Gastrocnemius medialis (tissue), 4 donors: ENCODE measurements around the gene ST6GALNAC4. TPM values are rescaled to one million over a fixed set of nuclear protein-coding genes. Genes with fewer than 3 reads are reported as not detected.

Source experiments
- ATAC-seq, 2 donors: fragments of 150-250 bp; one replicate each; pipeline ENCODE4 v1.9.1; 2016
- DNase-seq, 2 donors: peaks; one replicate each; pipeline ENCODE4 v3.0.0-alpha.2; 2019
- H3K27ac ChIP-seq, 4 donors: fragments of 200-600 bp; sonication (generic); 1 replicate in 1 of 4; 2 replicates in 3 of 4; pipeline ENCODE4 v1.5.1; 2016 to 2018; ENCODE audit warnings: mild to moderate bottlenecking in 2 of 4, moderate library complexity in 1 of 4
- H3K27me3 ChIP-seq, 3 donors: fragments of 200-600 bp; sonication (generic) in 2 of 3; 1 replicate in 1 of 3; 2 replicates in 2 of 3; pipeline versions ENCODE4 v1.5.1 to v1.6.0; 2016 to 2019; ENCODE audit warnings: mild to moderate bottlenecking in 1 of 3, moderate library complexity in 1 of 3
- H3K36me3 ChIP-seq, 2 donors: fragments of 200-600 bp; sonication (generic) in 1 of 2; one replicate each; pipeline ENCODE4 v1.5.1; 2017 to 2018
- H3K4me1 ChIP-seq, 2 donors: fragments of 200-600 bp; sonication (generic) in 1 of 2; one replicate each; pipeline ENCODE4 v1.5.1; 2016 to 2017; ENCODE audit warnings: mild to moderate bottlenecking in 2 of 2
- H3K4me3 ChIP-seq, 4 donors: fragments of 200-600 bp; sonication (generic) in 3 of 4; 1 replicate in 1 of 4; 2 replicates in 3 of 4; pipeline ENCODE4 v1.5.1; 2016 to 2019; ENCODE audit warnings: mild to moderate bottlenecking in 2 of 4
- H3K9me3 ChIP-seq, 3 donors: fragments of 200-600 bp; sonication (generic) in 2 of 3; 1 replicate in 1 of 3; 2 replicates in 2 of 3; pipeline ENCODE4 v1.5.1; 2016 to 2019
- POLR2A ChIP-seq, 2 donors: fragments of 450-650 bp; IDR thresholded peaks; one replicate each; pipeline ENCODE4 v1.6.1; 2017; ENCODE audit warnings: antibody characterized with exemption in 2 of 2, mild to moderate bottlenecking in 2 of 2, moderate library complexity in 2 of 2
- in situ Hi-C, 4 donors: fragments of 200-750 bp; cut with MboI; loops; one replicate each; pipeline versions ENCODE4 v1.15.0 to v1.8.0; 2017; ENCODE audit warnings: low sequenced_read_pairs in 4 of 4
- intact Hi-C: fragments of 100-400 bp; cut with DNase I; formaldehyde crosslinking; loops from one replicate; pipeline ENCODE4 v1.15.1; 2023; ENCODE audit warnings: low total_unique reads
- total RNA-seq, 4 donors: library from RNA; depleted of rRNA; stranded (reverse); fragments of >200 nt; gene quantifications; one replicate each; pipeline versions ENCODE4 v1.1.0 to v1.2.3, GENCODE V29; 2016
- TF ChIP-seq, protein P1 (sequence below), 5 experiments: fragments of 450-650 bp in 3 of 5; fragments of 200-600 bp in 2 of 5; sonication (generic) in 2 of 5; IDR thresholded peaks in 4 of 5; conservative IDR thresholded peaks in 1 of 5; 1 replicate in 4 of 5; 2 replicates in 1 of 5; pipeline ENCODE4 v1.5.1; 2016 to 2019; ENCODE audit warnings: antibody characterized with exemption in 5 of 5, mild to moderate bottlenecking in 3 of 5, moderate library complexity in 3 of 5

ST6GALNAC4 gene
- total RNA-seq, 4 donors from 2014 or later, result 11.2 to 48.4 (median 23.6) TPM

- H3K4me1 ChIP-seq, result peaks cover 28 to 29% of the 10 kb centered on the region in 2 donors
- peak; percentile 46 to 56 for ATAC-seq
- in situ Hi-C loops, result loop anchor here in 1 of 4 donors (25.0 kb wide), 1 partner anchor 682 kb away; no protein-coding TSS in a partner anchor
Measured at GRCh38 chr9:127919253-127919815, 2.5 kb upstream of the ST6GALNAC4 start.

DNA sequence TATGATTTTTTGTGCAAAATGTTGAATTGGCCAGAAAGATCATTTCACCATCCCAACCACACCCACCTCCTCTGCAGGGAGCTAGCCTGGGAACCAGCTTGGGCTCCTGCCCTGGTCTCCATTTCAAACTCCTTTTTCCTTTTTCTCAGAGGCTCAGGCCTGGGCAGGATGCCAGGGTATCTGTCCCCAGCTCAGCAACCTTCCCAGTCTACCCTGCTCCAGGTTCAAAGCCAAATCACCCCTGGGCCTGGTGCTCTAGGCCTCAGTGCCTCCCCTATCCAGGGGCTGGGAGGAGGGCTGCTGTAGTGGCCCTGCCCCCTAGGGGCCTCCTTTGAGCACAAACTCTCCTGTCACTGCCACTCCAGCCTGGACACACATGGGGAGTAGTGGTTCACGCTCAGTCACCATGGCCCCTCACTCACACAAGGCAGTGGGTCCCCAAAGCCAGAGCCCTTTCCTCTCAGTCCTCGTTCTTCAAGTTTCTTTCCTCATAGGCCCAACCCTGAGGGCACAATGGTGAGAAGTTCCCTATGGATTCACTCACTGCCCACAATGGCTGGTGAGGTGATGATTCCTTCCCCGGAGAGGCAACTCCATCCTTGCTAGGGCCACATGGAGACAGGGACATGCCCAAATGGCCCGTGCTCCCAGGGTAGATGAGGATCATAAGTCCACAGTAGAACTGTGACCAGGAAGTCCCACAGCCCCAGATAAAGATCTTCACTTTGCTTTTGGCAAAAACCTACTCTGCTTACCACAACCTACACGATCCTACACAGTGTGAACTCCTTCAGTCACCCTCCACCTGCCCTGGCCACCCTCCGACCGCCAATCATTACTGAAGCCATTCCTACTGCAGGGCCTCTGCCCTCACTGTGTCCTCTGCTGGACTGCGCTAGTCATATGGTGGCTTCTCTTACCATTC is 1.6 kb upstream of the ST6GALNAC4 start:
- Histone ChIP-seq H3K27me3 (no peaks in the 10 kb centered on the region), H3K4me1 (peaks cover 28 to 29% of the 10 kb centered on the region in 2 donors), H3K36me3 (peaks cover 0 to 5% of the 10 kb centered on the region in 2 donors), H3K9me3 (no peaks in the 10 kb centered on the region), H3K27ac (peak overlapping the region; percentile 12 to 82 (median 46)), H3K4me3 (no peak overlapping the region)
- in situ Hi-C loops (loop anchor here in 1 of 4 donors (25.0 kb wide), 1 partner anchor 681 kb away; no protein-coding TSS in a partner anchor), intact Hi-C loops (loop anchor here (1.0 to 10.0 kb wide), 3 partner anchors 131 to 694 kb away; partner anchors contain the start of gene CDK9)
- ATAC-seq, result no peak
- peak in 1 of 2 donors; percentile 50 for DNase-seq
- TF ChIP-seq, protein P1, sequence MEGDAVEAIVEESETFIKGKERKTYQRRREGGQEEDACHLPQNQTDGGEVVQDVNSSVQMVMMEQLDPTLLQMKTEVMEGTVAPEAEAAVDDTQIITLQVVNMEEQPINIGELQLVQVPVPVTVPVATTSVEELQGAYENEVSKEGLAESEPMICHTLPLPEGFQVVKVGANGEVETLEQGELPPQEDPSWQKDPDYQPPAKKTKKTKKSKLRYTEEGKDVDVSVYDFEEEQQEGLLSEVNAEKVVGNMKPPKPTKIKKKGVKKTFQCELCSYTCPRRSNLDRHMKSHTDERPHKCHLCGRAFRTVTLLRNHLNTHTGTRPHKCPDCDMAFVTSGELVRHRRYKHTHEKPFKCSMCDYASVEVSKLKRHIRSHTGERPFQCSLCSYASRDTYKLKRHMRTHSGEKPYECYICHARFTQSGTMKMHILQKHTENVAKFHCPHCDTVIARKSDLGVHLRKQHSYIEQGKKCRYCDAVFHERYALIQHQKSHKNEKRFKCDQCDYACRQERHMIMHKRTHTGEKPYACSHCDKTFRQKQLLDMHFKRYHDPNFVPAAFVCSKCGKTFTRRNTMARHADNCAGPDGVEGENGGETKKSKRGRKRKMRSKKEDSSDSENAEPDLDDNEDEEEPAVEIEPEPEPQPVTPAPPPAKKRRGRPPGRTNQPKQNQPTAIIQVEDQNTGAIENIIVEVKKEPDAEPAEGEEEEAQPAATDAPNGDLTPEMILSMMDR (IDR thresholded peaks at IDR 0.05 in 4 of 5, conservative IDR thresholded peaks at IDR 0.05 in 1 of 5), result no peak
- TF ChIP-seq POLR2A (IDR thresholded peaks at IDR 0.05), result no peak

More at GRCh38 chr9:127919253-127919815, 2.5 kb upstream of the ST6GALNAC4 start:
- Histone ChIP-seq H3K27me3 (no peaks in the 10 kb centered on the region), H3K36me3 (no peaks in the 10 kb centered on the region), H3K9me3 (no peaks in the 10 kb centered on the region), H3K27ac (peak overlapping the region; percentile 12 to 82 (median 46)), H3K4me3 (no peak overlapping the region)
- peak; percentile 69 to 90 for DNase-seq
- intact Hi-C loops, result loop anchor here (1.0 to 10.0 kb wide), 3 partner anchors 132 to 695 kb away; partner anchors contain the start of gene CDK9
- no peak for TF ChIP-seq POLR2A (IDR thresholded peaks at IDR 0.05)
- TF ChIP-seq, protein P1 (IDR thresholded peaks at IDR 0.05 in 4 of 5, conservative IDR thresholded peaks at IDR 0.05 in 1 of 5), result no peak

DNA sequence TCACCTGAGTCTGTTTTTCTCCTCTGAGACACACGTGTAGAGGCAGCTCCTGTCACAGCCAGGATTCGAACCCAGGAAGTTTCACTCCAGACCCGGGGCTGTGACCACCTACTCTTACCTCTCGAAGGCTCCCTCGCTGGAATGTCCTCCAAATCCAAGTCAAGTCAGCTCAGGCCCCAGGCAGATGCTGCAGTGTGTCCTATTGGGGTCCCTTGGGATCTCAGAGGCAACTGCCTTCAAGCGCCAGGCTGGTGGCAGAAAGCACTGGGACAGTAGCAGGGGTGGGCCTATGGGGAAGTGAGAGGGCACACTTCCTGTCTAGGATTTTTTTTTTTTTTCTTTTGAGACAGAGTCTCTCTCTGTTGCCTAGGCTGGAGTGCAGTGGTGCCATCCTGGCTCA is 762 bp upstream of the ST6GALNAC4 start:
- H3K4me3 ChIP-seq, result peak overlapping the region in 1 of 4 donors; percentile 47
- ATAC-seq, result no peak
- in situ Hi-C loops (loop anchor here in 1 of 4 donors (25.0 kb wide), 1 partner anchor 680 kb away; no protein-coding TSS in a partner anchor), intact Hi-C loops (loop anchor here (1.0 to 10.0 kb wide), 6 partner anchors 20 to 693 kb away; partner anchors contain the start of genes AK1, CDK9, FPGS and TOR2A)
- H3K4me1 ChIP-seq, result peaks cover 28 to 29% of the 10 kb centered on the region in 2 donors
- peak overlapping the region; percentile 55 to 82 (median 64) for H3K27ac ChIP-seq
- peaks cover 0 to 11% of the 10 kb centered on the region in 2 donors for H3K36me3 ChIP-seq
- TF ChIP-seq POLR2A (IDR thresholded peaks at IDR 0.05), result no peak
- TF ChIP-seq, protein P1 (IDR thresholded peaks at IDR 0.05 in 4 of 5, conservative IDR thresholded peaks at IDR 0.05 in 1 of 5), result no peak
- DNase-seq, result no peak
- H3K27me3 ChIP-seq, result no peaks in the 10 kb centered on the region
- no peaks in the 10 kb centered on the region for H3K9me3 ChIP-seq

GRCh38 chr9:127915801-127916719 is 781 bp downstream of the ST6GALNAC4 start:
- peaks cover 20 to 23% of the 10 kb centered on the region in 2 donors for H3K4me1 ChIP-seq
- DNase-seq (peak in 1 of 2 donors; percentile 54), ATAC-seq (peak; percentile 16)
- no peaks in the 10 kb centered on the region for H3K27me3 ChIP-seq
- H3K9me3 ChIP-seq, result no peaks in the 10 kb centered on the region
- H3K4me3 ChIP-seq, result peak overlapping the region; percentile 58 to 75 (median 70)
- peak in 1 of 2 donors; percentile 22 for TF ChIP-seq POLR2A (IDR thresholded peaks at IDR 0.05)
- TF ChIP-seq, protein P1 (IDR thresholded peaks at IDR 0.05 in 4 of 5, conservative IDR thresholded peaks at IDR 0.05 in 1 of 5), result no peak
- in situ Hi-C loops, result loop anchor here in 1 of 4 donors (25.0 kb wide), 1 partner anchor 679 kb away; no protein-coding TSS in a partner anchor
- intact Hi-C loops, result loop anchor here (2.0 to 10.0 kb wide), 3 partner anchors 39 to 691 kb away; partner anchors contain the start of genes AK1 and CDK9
- peaks cover 0 to 19% of the 10 kb centered on the region in 2 donors for H3K36me3 ChIP-seq
- H3K27ac ChIP-seq, result peak overlapping the region; percentile 67 to 79 (median 73)
